ENCODE measurements around the gene ARHGEF1. TPM values are rescaled to one million over a fixed set of nuclear protein-coding genes. Genes with fewer than 3 reads are reported as not detected.
A peak's percentile ranks its signal among the peaks of the same experiment; 100 is the strongest.

The ARHGEF1 gene
- total and polyA plus RNA-seq, 3 experiments from 2014 or later = 295 to 350 (median 312) TPM

DNA sequence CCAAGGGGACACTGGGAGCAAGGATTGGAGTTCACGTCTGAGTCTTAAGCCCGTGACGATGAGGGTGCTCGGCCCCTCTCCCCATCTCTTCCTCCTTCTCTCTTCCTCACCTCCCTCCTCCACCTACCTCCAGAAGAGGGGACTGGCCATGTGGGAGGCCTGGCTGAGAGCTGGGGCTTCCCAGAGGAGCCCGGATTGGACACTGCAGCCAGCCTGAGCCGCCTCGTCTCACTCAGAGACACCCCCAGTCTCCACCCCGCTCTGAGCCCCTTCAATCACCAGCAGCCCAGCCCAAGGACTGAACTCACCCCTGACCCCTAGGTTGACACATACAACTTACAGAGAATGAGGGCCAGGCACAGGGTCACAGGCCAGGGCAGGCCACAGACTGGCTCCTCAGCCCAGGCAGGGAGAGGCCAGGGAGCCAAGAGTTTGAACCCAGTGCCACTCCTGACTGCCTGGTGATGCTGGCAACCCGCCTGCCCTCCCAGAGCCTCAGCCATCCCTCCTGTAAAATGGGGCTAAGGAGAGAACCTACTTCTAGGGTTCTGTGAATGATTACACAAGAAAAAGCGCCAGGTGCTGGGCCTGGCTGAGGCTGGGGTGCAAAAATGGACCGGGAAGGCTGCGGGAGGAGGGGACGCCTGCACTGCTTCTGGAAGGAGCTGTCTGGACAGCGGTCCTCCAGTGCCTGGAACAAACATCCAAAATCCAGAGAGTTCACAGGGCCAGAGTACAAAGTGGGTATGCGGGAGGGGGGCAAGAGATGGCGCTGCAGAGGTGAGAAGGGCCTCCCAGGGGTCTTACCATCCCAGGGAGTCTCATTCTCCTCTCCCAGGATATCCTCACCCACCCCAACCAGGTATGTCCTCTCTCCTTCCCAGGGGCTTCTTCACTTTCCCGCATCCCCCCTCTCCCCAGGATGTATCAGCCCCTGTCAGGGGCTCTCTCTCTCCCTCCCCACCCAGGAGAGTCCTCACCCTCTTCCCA is 4.8 kb upstream of the ARHGEF1 start:
- DNase-seq = no peak
- H3K4me3 Mint-ChIP-seq = peak overlapping the region in 4 of 7 donors; percentile 50 to 79 (median 68)

DNA sequence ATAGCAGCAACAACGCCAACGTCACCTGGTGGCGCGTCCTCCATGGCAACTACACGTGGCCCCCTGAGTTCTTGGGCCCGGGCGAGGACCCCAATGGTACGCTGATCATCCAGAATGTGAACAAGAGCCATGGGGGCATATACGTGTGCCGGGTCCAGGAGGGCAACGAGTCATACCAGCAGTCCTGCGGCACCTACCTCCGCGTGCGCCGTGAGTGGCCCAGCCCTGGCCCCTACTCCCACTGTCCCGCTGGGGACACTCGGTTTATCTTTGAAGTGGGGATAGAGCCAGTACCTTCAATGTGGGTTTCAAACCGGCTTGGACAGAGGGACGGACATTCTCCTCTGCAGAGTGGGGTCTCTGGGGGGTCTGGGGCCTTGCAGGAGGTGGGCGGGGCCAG is 3.9 kb upstream of the ARHGEF1 start:
- DNase-seq = no peak
- Mint-ChIP-seq H3K27me3 (no peaks in the 10 kb centered on the region), H3K4me3 (peak overlapping the region in 1 of 7 donors; percentile 41), H3K36me3 (peaks cover 0 to 11% (median 0%) of the 10 kb centered on the region in 3 donors), H3K4me1 (peaks cover 53 to 75% (median 59%) of the 10 kb centered on the region in 3 donors), H3K27ac (peak overlapping the region in 7 of 8 donors; percentile 57 to 100 (median 82)), H3K9me3 (no peaks in the 10 kb centered on the region)
- Histone ChIP-seq H3K9me3 (ENCODE audit: low read length) (no peaks in the 10 kb centered on the region), H3K36me3 (ENCODE audit: insufficient read depth, low read length) (no peaks in the 10 kb centered on the region), H3K4me3 (ENCODE audit: low read length) (no peak overlapping the region), H3K27ac (ENCODE audit: low read depth, low read length) (no peak overlapping the region), H3K4me1 (ENCODE audit: insufficient read depth, low read length) (peaks cover 81% of the 10 kb centered on the region), H3K27me3 (ENCODE audit: insufficient read depth, low read length, poor library complexity, severe bottlenecking) (no peaks in the 10 kb centered on the region)
- POLR2A ChIA-PET = no interaction called here
- CTCF ChIA-PET = no interaction called here

More for the DNA sequence above, 4.8 kb upstream of the ARHGEF1 start:
- Histone ChIP-seq H3K9me3 (ENCODE audit: low read length) (no peaks in the 10 kb centered on the region), H3K4me3 (ENCODE audit: low read length) (peak overlapping the region; percentile 49), H3K27ac (ENCODE audit: low read depth, low read length) (peak overlapping the region; percentile 82), H3K27me3 (ENCODE audit: insufficient read depth, low read length, poor library complexity, severe bottlenecking) (no peaks in the 10 kb centered on the region), H3K36me3 (ENCODE audit: insufficient read depth, low read length) (no peaks in the 10 kb centered on the region), H3K4me1 (ENCODE audit: insufficient read depth, low read length) (peaks cover 89% of the 10 kb centered on the region)
- Mint-ChIP-seq H3K9me3 (no peaks in the 10 kb centered on the region), H3K4me1 (peaks cover 56 to 84% (median 62%) of the 10 kb centered on the region in 3 donors), H3K36me3 (peaks cover 0 to 3% (median 0%) of the 10 kb centered on the region in 3 donors), H3K27ac (peak overlapping the region; percentile 93 to 100 (median 98)), H3K27me3 (no peaks in the 10 kb centered on the region)
- POLR2A ChIA-PET = interaction anchor here (8.6 kb wide), 1 partner anchor 10 kb away, joined by 190 read pairs; the partner anchor contains the start of gene ARHGEF1
- CTCF ChIA-PET = interaction anchor here (1.9 to 16.3 kb wide), 2 partner anchors 9 to 67 kb away, joined by 6 to 227 read pairs; partner anchors contain the start of gene ARHGEF1

DNA sequence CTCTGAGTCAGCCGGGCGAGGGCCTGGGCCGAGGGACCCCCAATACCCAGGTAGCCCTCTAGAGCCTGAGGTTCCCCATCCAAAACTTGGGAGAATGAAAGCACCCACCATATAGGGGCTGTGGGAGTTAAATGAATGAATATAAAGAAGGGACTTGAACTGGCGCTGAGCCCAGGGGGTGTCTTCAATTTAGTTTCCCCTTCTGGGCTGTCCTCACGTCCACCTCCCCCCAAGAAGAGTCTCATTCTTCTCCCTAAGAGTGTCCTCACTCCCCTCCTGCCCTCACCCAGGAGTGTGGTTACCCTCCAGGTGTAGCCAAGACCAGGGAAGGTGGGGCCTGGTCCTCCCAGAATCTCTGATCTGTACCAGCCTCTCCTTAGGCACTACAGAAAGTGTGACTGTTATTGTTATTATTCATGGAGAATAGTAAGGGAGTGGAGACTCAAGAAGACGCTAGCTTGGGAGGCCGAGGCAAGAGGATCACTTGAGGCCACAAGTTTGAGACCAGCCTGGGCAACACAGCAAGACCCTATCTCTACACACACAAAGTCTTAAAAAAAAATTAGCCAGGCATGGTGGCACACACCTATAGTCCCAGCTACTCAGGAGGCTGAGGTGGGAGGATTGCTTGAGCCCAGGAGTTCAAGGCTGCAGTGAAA is 3.2 kb upstream of the ARHGEF1 start:
- Mint-ChIP-seq H3K4me1 (peaks cover 50 to 72% (median 58%) of the 10 kb centered on the region in 3 donors), H3K36me3 (peaks cover 0 to 18% (median 0%) of the 10 kb centered on the region in 3 donors), H3K9me3 (no peaks in the 10 kb centered on the region), H3K27ac (peak overlapping the region; percentile 68 to 99 (median 87)), H3K4me3 (peak overlapping the region in 4 of 7 donors; percentile 47 to 84 (median 68)), H3K27me3 (no peaks in the 10 kb centered on the region)
- Histone ChIP-seq H3K4me3 (ENCODE audit: low read length) (no peak overlapping the region), H3K27ac (ENCODE audit: low read depth, low read length) (no peak overlapping the region), H3K4me1 (ENCODE audit: insufficient read depth, low read length) (peaks cover 76% of the 10 kb centered on the region), H3K27me3 (ENCODE audit: insufficient read depth, low read length, poor library complexity, severe bottlenecking) (no peaks in the 10 kb centered on the region), H3K36me3 (ENCODE audit: insufficient read depth, low read length) (no peaks in the 10 kb centered on the region), H3K9me3 (ENCODE audit: low read length) (no peaks in the 10 kb centered on the region)
- ChIA-PET POLR2A (interaction anchor here (0.6 kb wide), 1 partner anchor 90 kb away, joined by 3 read pairs; no protein-coding TSS in a partner anchor), CTCF (interaction anchor here (1.1 kb wide), 1 partner anchor 20 kb away, joined by 4 read pairs; the partner anchor contains the start of gene RPS19)
- no peak for DNase-seq

DNA sequence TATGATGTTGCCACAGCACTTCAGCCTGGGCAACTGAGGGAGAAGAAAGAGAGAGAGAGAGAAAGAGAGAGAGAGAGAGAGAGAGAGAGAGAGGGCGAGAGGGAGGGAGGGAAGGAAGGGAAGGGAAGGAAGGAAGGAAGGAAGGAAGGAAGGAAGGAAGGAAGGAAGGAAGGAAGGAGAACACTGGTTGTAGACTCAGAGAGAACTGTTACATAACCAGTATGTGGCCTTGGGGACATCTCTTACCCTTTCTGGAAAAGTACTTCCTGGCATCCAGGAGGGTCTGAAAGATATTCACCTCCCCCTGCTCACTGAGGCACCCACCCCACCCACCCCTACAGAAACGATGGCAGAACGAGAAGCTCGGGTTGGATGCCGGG is 2.7 kb upstream of the ARHGEF1 start:
- Mint-ChIP-seq H3K4me1 (peaks cover 53 to 74% (median 60%) of the 10 kb centered on the region in 3 donors), H3K9me3 (no peaks in the 10 kb centered on the region), H3K4me3 (peak overlapping the region in 4 of 7 donors; percentile 47 to 84 (median 68)), H3K36me3 (peaks cover 0 to 23% (median 1%) of the 10 kb centered on the region in 3 donors), H3K27me3 (no peaks in the 10 kb centered on the region), H3K27ac (peak overlapping the region; percentile 68 to 99 (median 91))
- H3K27me3 ChIP-seq (ENCODE audit: insufficient read depth, low read length, poor library complexity, severe bottlenecking) = no peaks in the 10 kb centered on the region
- H3K4me3 ChIP-seq (ENCODE audit: low read length) = no peak overlapping the region
- CTCF ChIA-PET = interaction anchor here (1.1 to 13.0 kb wide), 2 partner anchors 10 to 21 kb away, joined by 4 to 227 read pairs; partner anchors contain the start of genes CD79A and RPS19
- peaks cover 74% of the 10 kb centered on the region for H3K4me1 ChIP-seq (ENCODE audit: insufficient read depth, low read length)
- DNase-seq = no peak
- POLR2A ChIA-PET = interaction anchor here (0.6 kb wide), 1 partner anchor 91 kb away, joined by 3 read pairs; no protein-coding TSS in a partner anchor
- no peaks in the 10 kb centered on the region for H3K36me3 ChIP-seq (ENCODE audit: insufficient read depth, low read length)
- H3K9me3 ChIP-seq (ENCODE audit: low read length) = no peaks in the 10 kb centered on the region
- H3K27ac ChIP-seq (ENCODE audit: low read depth, low read length) = no peak overlapping the region

DNA sequence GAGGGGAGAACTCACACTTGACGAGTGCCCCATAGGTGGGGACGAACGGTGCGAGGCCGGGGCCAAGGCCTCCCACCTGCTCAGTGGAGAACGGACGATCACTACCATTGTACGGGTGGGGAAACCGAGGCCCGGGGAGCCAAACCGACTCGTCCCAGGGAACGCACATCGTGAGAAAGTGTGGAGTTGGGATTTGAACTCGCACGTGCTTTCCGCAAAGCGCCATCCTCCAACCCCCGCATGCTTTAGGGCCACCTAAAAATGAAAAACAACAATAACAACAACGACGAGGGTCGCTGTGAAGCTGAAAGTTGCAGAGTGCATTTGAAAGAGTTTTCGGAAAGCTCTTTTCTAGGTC is 458 bp downstream of the ARHGEF1 start:
- POLR2A ChIA-PET = interaction anchor here (0.9 to 10.3 kb wide), 5 partner anchors 10 to 62 kb away, joined by 3 to 190 read pairs (median 6); partner anchors contain the start of genes CD79A and RPS19
- no peak for DNase-seq
- Histone ChIP-seq H3K27me3 (ENCODE audit: insufficient read depth, low read length, poor library complexity, severe bottlenecking) (no peaks in the 10 kb centered on the region), H3K36me3 (ENCODE audit: insufficient read depth, low read length) (peaks cover 4% of the 10 kb centered on the region), H3K4me3 (ENCODE audit: low read length) (peak overlapping the region; percentile 100), H3K9me3 (ENCODE audit: low read length) (no peaks in the 10 kb centered on the region), H3K4me1 (ENCODE audit: insufficient read depth, low read length) (peaks cover 62% of the 10 kb centered on the region), H3K27ac (ENCODE audit: low read depth, low read length) (peak overlapping the region; percentile 90)
- Mint-ChIP-seq H3K4me1 (peaks cover 48 to 65% (median 54%) of the 10 kb centered on the region in 3 donors), H3K27me3 (peaks cover 0 to 2% of the 10 kb centered on the region in 2 donors), H3K36me3 (peaks cover 7 to 49% (median 8%) of the 10 kb centered on the region in 3 donors), H3K9me3 (no peaks in the 10 kb centered on the region), H3K4me3 (peak overlapping the region; percentile 85 to 99 (median 94)), H3K27ac (peak overlapping the region; percentile 91 to 98 (median 97))
- CTCF ChIA-PET = interaction anchor here (0.8 to 13.0 kb wide), 5 partner anchors 13 to 68 kb away, joined by 3 to 227 read pairs (median 5); partner anchors contain the start of genes CD79A and RPS19

DNA sequence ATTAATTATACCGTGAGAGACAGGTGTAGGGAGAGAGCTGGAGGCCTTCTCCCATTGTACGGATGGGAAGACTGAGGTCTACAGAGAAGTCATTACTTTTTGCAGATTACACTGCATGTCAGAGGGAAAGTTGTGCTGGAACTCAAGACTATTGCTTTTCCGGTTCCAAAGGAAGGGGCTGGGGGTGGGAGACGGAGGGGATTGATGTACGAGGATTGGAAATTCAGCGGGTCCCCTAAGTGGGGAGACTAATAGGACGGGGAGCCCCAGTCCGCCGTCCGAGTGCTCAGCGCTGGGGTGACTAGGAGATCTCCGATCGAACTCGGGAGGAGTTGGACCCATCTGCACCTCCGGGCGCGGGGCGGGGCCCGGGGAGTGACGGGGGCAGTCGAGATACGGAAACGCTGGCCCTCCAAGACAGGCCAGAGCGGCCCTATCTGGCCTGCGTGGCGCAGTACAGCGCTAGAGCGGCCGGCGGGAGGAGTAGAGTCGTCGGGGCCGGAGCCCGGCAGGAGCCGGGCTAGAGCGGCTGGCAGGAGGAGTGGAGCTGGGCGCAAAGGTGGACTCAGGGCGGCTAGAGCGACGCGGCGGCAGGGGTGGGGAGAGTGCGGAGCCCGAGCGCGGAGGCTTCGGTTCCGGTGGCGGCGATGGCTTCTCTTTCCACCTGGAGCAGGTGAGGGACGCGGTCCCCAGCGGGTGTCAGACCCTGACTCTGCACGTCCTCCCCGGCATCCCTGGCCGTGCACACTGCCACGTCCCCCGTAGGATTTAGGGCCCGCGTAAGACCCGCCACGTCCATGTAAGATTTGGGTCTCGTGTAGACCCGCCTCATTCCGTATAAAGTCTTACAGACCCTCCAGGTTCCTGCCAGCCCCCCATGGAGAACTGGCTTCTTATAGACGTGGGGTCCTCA is 1.1 kb downstream of the ARHGEF1 start:
- peaks cover 54 to 65% (median 57%) of the 10 kb centered on the region in 3 donors for H3K4me1 Mint-ChIP-seq
- CTCF ChIA-PET = interaction anchor here (0.8 to 13.0 kb wide), 6 partner anchors 14 to 68 kb away, joined by 3 to 227 read pairs (median 5); partner anchors contain the start of genes CD79A and RPS19

More for the DNA sequence above, 1.1 kb downstream of the ARHGEF1 start:
- Mint-ChIP-seq H3K4me3 (peak overlapping the region; percentile 85 to 99 (median 94)), H3K36me3 (peaks cover 8 to 54% (median 9%) of the 10 kb centered on the region in 3 donors), H3K27me3 (peaks cover 0 to 2% of the 10 kb centered on the region in 2 donors), H3K27ac (peak overlapping the region; percentile 91 to 98 (median 97)), H3K9me3 (no peaks in the 10 kb centered on the region)
- DNase-seq = peak; percentile 72 to 91 (median 83)
- H3K27me3 ChIP-seq (ENCODE audit: insufficient read depth, low read length, poor library complexity, severe bottlenecking) = no peaks in the 10 kb centered on the region
- H3K36me3 ChIP-seq (ENCODE audit: insufficient read depth, low read length) = peaks cover 7% of the 10 kb centered on the region
- POLR2A ChIA-PET = interaction anchor here (0.6 to 10.3 kb wide), 7 partner anchors 10 to 61 kb away, joined by 3 to 190 read pairs (median 6); partner anchors contain the start of genes CD79A and RPS19
- peak overlapping the region; percentile 100 for H3K4me3 ChIP-seq (ENCODE audit: low read length)
- H3K27ac ChIP-seq (ENCODE audit: low read depth, low read length) = peak overlapping the region; percentile 90
- no peaks in the 10 kb centered on the region for H3K9me3 ChIP-seq (ENCODE audit: low read length)
- peaks cover 62% of the 10 kb centered on the region for H3K4me1 ChIP-seq (ENCODE audit: insufficient read depth, low read length)

Measured in CD8-positive, alpha-beta memory T cell (primary cell).